Measurements from ENCODE around the gene GTF2A1.
"Not testable (repeated sequence)": the region's sequence is repeated elsewhere in the genome, so short reads cannot be mapped to it uniquely, and the experiment has no call there.

- TF ChIP-seq CTCF (conservative IDR thresholded peaks at IDR 0.05; ENCODE audit: low read length); EZH2phosphoT487 (IDR thresholded peaks at IDR 0.05; ENCODE audit: borderline replicate concordance, low read depth, low read length): not testable (repeated sequence)
Measured at GRCh38 chr14:81244431-81244830, 23.7 kb upstream of the GTF2A1 start.
